Activated CD8-positive, alpha-beta memory T cell treated with anti-CD3 and anti-CD28 coated beads, Interleukin-2, amount 50 U/mL, for 1 hour (primary cell): ENCODE data around the gene TRAPPC11.

ENCODE experiments used
- DNase-seq: peaks from one replicate; pipeline ENCODE4 v3.0.0-alpha.2; 2020; ENCODE audit errors: extremely low read depth

TRAPPC11 gene

DNA sequence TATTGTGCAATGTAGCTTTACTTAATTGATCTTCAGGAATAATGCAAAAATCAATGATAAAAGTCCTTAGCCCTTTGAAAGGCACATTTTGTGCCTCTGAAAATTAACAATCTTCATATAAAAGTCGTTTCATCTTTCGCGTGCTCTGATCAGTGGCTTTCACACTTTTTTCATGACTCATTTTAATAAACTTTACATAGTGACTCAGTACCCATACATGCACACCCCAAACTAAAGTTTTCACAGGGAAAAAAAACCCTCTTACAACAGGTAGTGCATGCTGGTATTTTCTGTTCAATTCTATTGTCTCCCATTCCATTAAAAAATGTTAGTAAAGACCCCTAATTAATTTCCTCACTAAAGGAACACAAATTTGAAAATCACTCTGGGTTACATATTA is 21.6 kb upstream of the TRAPPC11 start:
- no peak for DNase-seq

DNA sequence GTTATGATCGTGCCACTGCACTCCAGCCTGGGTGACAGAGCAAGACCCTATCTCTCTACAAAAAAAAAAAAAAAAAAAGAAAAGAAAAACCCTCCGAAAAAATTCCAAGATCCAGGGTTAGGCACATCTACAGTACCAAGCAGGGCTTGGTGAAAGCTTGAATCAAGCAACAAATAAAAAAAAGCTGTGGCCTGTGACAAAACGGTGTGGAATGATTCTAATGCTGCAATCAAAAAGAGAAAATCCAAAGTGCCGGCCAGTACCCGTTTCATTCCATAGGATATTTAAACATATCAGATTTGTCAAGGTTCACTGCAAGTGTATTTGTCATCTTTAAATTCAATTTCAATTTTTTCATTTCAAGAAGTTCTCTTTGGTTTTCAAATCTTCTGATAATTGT is 20.7 kb upstream of the TRAPPC11 start:
- DNase-seq: no peak

DNA sequence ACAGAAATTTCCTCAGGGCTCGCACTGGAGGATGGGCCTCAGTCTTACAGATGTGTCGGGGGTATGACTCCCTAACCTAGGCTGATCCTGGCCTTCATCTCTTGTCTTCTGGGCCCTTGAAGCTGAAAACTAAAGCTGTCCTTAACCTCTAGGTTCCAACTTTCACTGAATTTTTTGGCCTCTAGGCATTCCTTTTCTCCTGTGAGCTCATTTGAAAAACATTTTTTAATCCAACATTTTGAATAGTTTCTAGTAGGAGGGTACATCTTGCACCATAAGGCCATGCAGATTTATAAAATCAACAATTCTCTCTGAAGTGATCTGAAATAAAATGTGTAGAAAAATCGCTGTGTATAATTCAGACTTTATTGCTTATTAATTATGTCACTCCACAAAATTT is 19.8 kb upstream of the TRAPPC11 start:
- no peak for DNase-seq

DNA sequence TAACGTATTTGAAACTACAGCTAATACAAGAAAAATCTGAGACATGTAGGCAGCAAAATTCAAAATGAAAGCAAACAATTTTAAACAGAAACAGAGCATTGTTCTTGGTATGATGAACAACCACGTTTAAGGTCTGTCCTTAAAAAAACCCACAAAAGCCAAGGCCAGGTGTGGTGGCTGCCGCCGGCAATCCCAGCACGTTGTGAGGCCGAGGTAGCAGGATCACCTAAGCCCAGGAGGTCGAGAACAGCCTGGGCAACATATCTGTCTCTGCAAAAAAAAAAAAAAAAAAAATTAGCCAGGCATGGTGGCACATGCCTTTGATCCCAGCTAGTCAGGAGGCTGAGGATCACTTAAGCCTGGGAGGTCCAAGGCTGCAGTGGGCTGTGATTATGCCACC is 13.8 kb upstream of the TRAPPC11 start:
- no peak for DNase-seq

DNA sequence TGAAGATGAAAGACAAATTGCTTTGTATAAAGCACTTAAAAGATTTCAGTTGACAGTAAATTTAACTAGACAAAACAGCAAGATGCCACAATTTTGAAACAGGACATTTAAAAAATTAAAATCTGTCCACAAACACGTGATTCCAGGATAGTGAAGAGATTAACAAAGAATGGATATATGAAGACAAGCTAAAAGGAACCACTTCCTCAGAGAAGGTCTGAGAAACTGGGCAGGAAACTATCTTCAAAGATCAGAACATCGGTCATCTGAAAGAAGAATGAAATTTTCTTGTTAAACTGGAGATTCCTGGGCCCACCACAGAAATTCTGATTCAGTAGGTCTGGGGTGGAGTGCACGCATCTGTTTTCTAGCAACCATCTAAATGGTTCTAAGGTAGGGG is 1.5 kb upstream of the TRAPPC11 start:
- DNase-seq: no peak

DNA sequence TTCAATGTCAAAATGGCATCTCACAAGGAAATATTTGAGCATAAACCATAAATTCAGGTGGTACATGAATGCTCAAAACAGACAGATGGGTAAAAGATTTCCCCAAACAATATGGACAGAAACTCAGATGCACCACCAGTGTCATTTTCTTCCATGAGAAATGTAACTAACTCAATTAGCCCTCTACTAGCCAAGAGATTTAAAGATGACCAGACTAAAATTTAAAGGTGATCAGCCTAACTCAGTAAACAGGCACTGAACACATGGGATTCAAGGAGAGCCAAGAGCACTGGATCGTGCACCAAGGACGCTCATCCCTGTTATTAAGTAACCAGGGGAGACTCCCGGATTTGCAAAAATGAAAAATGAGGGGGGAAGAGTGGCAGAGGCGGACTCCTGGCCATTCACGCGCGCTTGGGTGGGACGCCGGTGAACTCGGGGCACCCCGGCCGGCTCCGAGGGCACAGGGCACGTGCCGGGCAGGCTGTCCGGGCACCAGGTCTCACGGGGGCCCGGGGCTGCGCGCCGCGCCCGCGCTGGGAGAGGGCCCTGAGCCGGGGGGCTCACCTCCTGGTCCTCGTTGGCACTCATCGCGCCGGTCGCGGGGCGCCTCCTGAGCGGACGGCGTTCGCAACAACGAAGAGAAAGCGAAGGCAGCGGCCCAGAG is 598 bp upstream of the TRAPPC11 start:
- no peak for DNase-seq

DNA sequence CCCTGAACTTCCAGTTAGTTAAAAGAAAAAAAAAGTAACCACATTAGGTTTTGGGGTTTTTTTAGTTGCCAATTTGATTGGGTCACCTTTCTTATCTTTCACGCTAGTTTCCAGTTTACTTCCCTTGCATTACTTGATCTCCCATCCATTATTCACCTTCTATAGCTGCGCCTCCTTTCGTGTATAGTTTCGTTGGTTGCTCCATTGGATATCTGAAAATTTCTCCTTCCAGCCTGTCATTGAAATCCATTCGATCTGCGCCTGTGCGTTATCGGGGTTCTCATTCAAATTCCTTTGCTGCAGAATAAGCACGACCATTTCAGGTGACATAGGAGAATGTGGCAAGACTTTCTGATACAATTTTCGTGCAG is 764 bp downstream of the TRAPPC11 start:
- no peak for DNase-seq

DNA sequence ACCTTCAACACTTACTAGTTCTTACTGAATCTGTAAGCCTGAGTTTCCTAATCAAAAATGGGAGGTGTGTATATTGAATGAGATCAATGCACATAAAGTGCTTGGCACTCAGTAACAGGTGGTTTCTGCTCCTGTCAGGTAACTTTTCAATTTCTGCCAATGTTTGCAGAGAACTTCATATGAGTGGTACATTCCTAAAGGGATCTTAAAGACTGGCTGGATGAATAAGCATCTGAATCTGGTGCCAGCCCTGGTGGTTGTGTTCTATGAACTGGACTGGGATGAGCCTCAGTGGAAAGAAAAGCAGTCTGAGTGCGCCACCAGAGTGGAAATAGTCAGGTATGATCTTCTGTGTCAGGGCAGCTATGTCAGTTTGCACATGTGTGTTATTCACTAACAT is 7.0 kb downstream of the TRAPPC11 start:
- DNase-seq: no peak

DNA sequence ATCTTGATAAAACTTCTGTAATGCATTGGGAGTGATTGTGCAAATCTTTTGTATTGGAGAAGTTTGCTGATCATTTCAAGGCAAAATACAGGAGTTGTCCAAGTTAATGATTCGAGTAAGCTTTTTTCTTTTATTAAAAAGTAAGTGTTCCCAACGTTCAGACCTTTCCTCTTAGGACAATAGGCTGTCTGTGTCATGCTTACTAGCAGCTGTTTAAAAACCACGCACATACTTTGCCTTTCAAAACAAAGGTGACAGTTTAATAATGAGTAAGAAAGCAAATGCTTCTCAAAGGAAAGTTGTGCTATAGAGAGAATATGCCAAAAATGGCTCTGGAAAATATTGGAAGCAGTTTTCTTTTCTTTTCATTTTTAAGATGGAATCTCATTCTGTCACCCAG is 11.2 kb downstream of the TRAPPC11 start:
- DNase-seq: no peak

DNA sequence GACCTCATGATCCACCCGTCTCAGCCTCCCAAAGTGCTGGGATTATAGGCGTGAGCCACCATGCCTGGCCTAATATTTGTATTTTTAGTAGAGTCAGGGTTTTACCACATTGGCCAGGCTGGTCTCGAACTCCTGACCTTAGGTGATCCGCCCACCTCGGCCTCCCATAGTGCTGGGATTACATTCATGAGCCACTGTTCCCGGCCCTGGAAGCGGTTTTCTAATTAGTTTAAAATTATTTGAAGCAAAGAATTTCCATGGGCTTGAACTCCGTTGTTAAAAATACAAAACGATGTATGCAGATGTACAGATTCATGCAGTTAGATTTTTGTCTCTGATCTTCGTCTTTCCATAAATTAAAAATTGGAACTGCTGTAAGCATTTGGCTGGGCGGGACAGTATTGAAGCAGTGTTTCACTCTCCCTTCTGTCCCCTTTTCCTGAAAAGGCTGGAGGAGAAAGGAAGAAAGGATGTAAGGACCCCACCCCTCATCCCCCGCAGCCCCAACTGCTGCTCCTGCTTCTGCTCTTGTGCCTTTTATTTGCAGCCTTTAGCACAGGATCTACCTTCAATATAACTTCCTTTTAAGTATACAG is 12.0 kb downstream of the TRAPPC11 start:
- no peak for DNase-seq

DNA sequence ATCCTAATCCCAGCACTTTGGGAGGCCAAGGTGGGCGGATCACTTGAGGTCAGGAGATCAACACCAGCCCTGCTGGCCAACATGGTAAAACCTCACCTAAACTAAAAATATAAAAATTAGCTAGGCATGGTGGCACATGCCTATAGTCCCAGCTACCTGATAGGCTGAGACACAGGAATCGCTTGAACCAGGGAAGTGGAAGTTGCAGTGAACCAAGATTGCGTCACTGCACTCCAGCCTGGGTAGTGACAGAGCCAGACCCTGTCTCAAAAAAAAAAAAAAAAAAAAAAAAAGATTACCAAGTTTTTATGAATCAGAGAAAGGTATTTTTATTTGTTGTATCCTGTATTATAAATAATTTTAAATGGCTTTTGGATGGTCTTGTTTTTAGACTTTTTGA is 15.1 kb downstream of the TRAPPC11 start:
- no peak for DNase-seq

DNA sequence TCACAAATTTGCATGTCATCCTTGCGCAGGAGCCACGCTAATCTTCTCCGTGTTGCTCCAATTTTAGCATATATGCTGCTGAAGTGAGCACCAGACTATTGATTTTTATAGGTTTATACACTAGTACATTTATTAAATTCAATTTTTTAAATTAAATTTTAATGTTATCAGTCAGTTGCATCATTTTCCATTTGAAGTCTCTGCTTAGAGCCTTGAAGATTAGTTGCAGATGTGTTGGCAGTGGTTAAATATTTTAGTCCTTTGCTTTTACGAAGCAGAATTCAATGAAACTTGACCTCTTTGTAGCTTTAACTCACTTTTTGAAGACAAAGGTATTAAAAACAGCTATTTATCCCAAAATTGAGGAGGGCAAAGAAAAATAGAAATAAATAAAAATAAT is 16.5 kb downstream of the TRAPPC11 start:
- no peak for DNase-seq

DNA sequence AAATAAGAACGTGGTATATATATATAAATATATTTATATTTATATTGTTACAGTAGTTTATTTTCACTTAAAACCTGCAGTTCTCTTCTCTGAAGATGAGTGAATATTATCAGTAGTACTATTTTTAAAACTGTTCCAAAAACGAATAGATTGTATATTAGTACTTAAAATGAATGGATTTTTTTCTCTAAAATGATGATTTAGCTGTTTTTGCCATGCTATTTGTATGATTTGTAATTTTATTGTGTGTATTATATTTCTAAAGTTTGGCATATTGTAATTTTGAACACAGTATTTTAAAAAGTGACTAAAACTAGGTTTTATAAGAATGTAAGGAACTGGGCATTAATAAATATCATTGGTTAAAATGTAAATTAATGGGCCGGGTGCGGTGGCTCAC is 22.0 kb downstream of the TRAPPC11 start:
- no peak for DNase-seq

DNA sequence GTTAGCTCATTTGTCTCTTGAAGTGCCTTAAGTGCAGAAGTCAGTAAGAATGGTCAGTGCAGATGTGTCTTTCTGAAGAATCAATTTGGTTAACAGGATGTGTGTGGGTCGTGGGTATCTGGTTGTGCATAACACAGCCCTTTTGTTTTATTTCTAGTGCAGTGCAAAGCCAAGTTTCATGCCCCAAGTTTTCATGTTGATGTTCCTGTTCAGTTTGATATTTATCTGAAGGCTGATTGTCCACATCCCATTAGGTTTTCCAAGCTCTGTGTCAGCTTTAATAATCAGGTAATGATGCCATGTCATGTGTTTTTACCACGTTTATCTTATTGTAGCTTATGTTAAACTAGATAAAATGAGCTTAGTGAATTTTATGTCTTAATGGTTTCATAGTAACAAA is 27.4 kb downstream of the TRAPPC11 start:
- DNase-seq: no peak

DNA sequence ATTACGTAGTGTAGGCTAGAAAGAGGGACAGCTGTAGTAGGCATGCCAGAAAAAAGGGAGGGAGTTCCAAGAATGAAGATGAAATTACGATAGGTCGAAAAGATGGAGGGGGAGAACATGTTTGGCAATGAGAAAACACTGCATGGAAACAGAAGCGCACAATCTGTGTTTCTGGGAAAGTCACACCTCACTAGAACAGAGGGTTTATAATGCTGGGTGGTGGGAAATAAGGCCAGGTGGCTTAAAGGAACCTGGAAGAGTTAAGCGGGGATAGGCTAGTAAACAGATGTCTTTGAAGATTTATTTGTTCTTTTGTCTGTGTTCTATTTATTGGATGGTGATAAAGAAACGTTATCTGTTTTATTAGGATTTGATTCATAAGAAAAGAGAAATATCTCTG is 29.1 kb downstream of the TRAPPC11 start:
- DNase-seq: no peak

DNA sequence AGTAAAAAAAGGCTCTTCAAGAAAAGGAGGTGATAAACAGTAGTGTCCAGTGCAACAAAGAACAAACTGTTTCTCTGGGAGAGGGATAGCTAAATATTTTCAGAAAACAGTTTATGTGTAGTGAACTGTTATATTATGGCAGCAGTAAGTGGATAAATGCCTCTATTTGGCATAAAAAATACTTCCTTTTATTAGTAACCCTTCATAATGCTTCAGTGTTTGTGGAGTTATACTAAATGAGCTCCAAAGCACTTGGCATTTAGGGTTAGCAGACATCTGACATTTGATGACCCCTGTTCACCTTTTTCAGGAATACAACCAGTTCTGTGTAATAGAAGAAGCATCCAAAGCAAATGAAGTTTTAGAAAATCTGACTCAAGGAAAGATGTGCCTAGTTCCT is 31.9 kb downstream of the TRAPPC11 start:
- DNase-seq: no peak

DNA sequence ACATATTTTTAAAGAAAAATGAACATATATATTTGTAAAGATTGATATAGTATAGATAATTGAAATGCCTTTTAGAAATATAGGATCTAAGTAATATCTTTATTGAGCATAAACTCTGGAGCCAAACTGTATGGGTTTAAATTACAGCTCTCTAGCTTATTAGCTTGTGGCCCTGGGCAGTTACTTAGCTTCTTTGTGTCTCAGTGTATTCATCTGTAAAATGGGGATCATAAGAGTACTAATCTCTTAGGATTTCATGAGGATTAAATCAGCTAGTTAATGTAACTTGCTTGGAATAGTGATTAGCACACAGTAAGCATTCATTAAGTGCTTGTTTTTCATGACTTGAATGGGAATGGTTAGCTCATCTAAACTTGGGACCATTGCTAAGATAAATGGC is 32.8 kb downstream of the TRAPPC11 start:
- no peak for DNase-seq

DNA sequence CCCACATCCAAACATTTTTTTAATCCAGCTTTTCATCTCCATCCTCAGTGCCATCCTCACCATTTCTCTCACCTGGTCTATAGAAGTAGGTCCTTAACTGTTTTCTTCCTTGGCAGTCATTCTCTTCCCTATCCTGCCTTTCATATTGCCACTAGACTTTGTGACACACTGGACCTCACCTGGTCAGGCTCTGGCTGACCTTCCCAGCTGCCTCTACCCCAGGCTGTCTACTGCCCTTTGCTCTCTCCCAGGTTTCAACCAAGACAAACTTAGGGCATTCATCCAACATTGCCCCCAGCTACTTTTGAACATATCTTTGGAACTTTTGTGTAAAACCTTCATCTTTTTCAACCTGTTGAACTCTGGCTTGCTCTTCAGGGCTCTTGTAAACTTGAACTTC is 39.8 kb downstream of the TRAPPC11 start:
- DNase-seq: no peak

DNA sequence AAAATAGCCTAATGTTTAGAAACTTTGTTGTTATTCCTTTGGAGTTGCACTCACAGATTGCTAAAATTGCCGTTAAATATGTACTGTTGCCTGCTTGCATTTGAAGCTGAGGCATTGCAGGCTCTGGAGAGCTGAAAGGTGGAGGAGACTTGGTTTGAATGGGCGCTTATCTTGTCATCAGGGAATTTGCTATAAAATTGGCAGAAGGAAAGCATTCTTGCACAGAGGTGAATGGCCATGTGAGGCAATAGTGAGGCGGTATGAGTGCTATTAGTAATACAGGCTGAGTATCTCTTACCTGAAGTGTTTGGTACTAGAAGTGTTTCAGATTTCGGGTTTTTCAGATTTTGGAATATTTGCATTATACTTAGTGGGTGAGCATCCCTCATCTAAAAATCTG is 41.3 kb downstream of the TRAPPC11 start:
- DNase-seq: no peak

DNA sequence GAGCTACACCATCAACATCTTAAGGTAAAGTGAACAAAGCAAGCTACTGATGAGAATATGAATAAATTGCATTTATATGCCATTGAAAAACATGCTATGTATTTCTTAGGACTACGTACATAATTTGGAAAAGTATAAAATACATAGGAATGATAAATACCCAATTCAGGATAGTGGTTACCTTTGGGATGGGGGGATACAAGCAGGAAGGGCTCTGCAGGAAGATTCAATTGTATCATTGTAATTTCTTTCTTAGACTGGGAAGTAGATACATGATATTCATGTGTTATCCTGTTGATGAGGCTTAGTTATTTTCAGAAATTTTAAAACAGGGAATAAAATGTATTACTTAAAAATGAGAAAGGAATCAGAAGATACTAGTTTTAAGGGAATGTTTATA is 43.4 kb downstream of the TRAPPC11 start:
- no peak for DNase-seq

DNA sequence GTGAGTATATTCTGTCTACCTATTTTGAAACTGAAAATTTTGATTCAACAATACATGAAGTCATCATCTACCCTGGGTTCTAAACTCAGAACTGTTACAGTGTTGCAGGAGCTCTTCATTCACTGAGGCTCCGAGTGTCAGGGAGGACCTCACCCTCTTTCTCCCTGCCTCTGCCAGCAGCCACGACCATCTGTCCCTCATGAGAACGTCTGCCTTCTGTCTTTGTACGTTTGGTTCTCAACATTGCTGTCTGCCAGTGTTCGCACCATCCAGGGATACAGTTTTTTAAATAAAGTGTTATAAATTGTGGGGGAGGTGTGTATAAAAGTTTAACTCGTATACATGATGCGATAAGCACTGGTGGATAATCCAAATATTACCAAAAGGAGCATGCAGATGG is 55.5 kb downstream of the TRAPPC11 start:
- DNase-seq: no peak

DNA sequence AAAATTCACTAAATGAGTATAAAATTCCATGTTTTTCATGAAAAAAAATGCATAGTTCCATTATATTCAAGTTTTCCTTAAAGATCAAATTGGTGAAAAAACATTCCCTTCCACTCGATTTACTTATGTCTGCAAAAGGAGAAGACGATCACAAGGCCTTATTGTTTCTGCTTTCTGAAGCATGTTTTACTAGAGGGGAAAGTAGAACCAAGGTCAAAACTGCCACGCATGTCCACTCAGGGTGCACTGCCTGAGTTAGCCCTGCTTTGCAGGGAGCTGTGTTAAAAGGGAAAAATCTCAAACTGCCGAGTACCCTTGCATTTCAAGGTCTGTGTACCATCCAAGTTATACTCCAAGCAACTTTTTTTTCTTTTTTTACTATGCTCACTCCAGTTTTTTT is 57.2 kb downstream of the TRAPPC11 start:
- DNase-seq: no peak

DNA sequence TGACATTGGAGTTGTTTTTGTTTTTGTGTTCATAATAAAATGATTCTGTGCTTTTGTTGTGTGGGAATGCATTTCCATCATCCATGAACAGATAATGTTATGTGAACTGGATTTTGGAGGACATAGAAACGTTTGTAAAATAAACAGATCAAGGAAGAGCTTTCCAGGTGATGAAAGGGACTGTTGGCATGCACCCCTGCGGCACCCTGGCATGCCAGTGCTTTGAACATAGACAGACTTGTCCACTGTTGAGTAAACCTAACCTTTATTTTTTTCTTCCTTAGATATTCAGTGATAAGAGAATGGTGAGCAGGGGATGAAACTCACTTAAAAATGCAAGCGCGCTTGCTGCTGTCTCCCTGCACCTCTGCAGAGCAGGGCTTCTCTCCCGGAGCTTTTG is 59.8 kb downstream of the TRAPPC11 start:
- no peak for DNase-seq
